HL-60 (cell line): ENCODE measurements around the gene ANKRD44.

Source experiments
- GABPA ChIP-seq: IDR thresholded peaks from 2 replicates; pipeline ENCODE4 v1.6.1; 2012; ENCODE audit warnings: low read depth
- POLR2AphosphoS5 ChIP-seq: IDR thresholded peaks from 2 replicates; pipeline ENCODE4 v1.6.1; 2012; ENCODE audit warnings: low read depth
- SPI1 ChIP-seq: IDR thresholded peaks from 2 replicates; pipeline ENCODE4 v1.6.1; 2012; ENCODE audit warnings: low read depth, mild to moderate bottlenecking, borderline replicate concordance
- TF ChIP-seq, protein P1 (sequence below): IDR thresholded peaks from one replicate; pipeline ENCODE4 v1.5.1; 2011; ENCODE audit warnings: low read length, control low read depth, inconsistent platforms; ENCODE audit not compliant: insufficient read depth
- TF ChIP-seq, protein P2 (sequence below): IDR thresholded peaks from 2 replicates; pipeline ENCODE4 v1.6.1; 2012; ENCODE audit warnings: low read depth; ENCODE audit not compliant: insufficient replicate concordance

DNA sequence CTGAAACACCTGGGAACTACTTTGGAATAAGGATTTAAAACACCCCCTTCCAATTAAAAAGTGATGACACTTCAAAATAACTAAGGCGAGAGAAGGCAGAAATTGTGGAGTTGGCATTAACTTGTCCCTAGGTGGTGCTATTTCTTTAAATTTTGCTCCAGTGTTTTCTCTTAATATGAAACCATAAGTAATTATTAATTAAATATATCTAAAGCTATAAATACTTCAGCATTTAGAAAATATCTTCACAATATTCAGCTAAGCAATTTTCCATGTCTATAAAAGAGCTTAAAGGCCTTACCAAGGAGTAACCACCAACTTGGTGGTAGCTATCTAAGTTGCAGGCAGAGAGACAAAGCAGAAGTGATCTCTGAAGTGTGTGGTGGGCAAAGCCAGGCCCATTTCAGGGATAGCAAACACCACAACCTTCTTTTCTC lies 197.3 kb downstream of the ANKRD44 start:
- TF ChIP-seq, protein P1, sequence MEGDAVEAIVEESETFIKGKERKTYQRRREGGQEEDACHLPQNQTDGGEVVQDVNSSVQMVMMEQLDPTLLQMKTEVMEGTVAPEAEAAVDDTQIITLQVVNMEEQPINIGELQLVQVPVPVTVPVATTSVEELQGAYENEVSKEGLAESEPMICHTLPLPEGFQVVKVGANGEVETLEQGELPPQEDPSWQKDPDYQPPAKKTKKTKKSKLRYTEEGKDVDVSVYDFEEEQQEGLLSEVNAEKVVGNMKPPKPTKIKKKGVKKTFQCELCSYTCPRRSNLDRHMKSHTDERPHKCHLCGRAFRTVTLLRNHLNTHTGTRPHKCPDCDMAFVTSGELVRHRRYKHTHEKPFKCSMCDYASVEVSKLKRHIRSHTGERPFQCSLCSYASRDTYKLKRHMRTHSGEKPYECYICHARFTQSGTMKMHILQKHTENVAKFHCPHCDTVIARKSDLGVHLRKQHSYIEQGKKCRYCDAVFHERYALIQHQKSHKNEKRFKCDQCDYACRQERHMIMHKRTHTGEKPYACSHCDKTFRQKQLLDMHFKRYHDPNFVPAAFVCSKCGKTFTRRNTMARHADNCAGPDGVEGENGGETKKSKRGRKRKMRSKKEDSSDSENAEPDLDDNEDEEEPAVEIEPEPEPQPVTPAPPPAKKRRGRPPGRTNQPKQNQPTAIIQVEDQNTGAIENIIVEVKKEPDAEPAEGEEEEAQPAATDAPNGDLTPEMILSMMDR: peak; percentile 27
- TF ChIP-seq POLR2AphosphoS5 (no peak), GABPA (no peak), SPI1 (peak; percentile 63)
- TF ChIP-seq, protein P2, sequence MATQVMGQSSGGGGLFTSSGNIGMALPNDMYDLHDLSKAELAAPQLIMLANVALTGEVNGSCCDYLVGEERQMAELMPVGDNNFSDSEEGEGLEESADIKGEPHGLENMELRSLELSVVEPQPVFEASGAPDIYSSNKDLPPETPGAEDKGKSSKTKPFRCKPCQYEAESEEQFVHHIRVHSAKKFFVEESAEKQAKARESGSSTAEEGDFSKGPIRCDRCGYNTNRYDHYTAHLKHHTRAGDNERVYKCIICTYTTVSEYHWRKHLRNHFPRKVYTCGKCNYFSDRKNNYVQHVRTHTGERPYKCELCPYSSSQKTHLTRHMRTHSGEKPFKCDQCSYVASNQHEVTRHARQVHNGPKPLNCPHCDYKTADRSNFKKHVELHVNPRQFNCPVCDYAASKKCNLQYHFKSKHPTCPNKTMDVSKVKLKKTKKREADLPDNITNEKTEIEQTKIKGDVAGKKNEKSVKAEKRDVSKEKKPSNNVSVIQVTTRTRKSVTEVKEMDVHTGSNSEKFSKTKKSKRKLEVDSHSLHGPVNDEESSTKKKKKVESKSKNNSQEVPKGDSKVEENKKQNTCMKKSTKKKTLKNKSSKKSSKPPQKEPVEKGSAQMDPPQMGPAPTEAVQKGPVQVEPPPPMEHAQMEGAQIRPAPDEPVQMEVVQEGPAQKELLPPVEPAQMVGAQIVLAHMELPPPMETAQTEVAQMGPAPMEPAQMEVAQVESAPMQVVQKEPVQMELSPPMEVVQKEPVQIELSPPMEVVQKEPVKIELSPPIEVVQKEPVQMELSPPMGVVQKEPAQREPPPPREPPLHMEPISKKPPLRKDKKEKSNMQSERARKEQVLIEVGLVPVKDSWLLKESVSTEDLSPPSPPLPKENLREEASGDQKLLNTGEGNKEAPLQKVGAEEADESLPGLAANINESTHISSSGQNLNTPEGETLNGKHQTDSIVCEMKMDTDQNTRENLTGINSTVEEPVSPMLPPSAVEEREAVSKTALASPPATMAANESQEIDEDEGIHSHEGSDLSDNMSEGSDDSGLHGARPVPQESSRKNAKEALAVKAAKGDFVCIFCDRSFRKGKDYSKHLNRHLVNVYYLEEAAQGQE: no peak
